Heart left ventricle (tissue), 13 donors: ENCODE results near the gene PIM3.

Experiments used
- POLR2A ChIP-seq, 2 donors: fragments of 450-650 bp; IDR thresholded peaks; one replicate each; pipeline ENCODE4 v1.6.1; 2017; ENCODE audit warnings: antibody characterized with exemption in 2 of 2, mild to moderate bottlenecking in 2 of 2, moderate library complexity in 2 of 2
- TF ChIP-seq, protein P1 (sequence below), 12 donors: fragments of 200-600 bp; sonication (generic) in 4 of 12; IDR thresholded peaks; one replicate each; pipeline versions ENCODE4 v1.5.0 to v1.8.0; 2018 to 2022; ENCODE audit warnings: antibody characterized with exemption in 12 of 12, mild to moderate bottlenecking in 5 of 12
- donor health status: ischemic (EF 13 %, LVEDD 7.1; RV severe dilation, severe dysfunction).
- donor health status: DM: no; HTN: yes; CAD: no.
- donor health status: DM: no; HTN: no; CAD: no.
- donor health status: ischemic (EF 25% LVEDD 6.9; RV normal size, moderate dysfunction).
- donor health status: ischemic (EF 25% LVEDD 5.7; RV mildly dilated, moderate dysfunction).
- donor health status: ischemic (EF 35%, LVEDD 5.7; RV mildly dilated, moderate dysfunction).
- donor health status: nonischemic (EF 11% LVEDD 7.7; RV severe dilation, severe dysfunction).
- donor health status: DM: yes; HTN: yes; CAD: no.
- donor health status: PGD.
- donor health status: ischemic (EF 29% LVEDD 5.4; RV normal size, mild dysfunction).
- donor health status: nonischemic (EF 23%, LVEDD 6.1; RV moderate dilation, normal function).

GRCh38 chr22:49916831-49917230 is 43.7 kb upstream of the PIM3 start:
- TF ChIP-seq, protein P1, sequence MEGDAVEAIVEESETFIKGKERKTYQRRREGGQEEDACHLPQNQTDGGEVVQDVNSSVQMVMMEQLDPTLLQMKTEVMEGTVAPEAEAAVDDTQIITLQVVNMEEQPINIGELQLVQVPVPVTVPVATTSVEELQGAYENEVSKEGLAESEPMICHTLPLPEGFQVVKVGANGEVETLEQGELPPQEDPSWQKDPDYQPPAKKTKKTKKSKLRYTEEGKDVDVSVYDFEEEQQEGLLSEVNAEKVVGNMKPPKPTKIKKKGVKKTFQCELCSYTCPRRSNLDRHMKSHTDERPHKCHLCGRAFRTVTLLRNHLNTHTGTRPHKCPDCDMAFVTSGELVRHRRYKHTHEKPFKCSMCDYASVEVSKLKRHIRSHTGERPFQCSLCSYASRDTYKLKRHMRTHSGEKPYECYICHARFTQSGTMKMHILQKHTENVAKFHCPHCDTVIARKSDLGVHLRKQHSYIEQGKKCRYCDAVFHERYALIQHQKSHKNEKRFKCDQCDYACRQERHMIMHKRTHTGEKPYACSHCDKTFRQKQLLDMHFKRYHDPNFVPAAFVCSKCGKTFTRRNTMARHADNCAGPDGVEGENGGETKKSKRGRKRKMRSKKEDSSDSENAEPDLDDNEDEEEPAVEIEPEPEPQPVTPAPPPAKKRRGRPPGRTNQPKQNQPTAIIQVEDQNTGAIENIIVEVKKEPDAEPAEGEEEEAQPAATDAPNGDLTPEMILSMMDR (IDR thresholded peaks at IDR 0.05): no peak
- TF ChIP-seq POLR2A (IDR thresholded peaks at IDR 0.05): no peak
